HG03558 (cell line): ENCODE measurements around the gene LRRC46.

Source experiments
- ATAC-seq: cut with Tn5 transposase; IDR thresholded peaks from one replicate; pipeline ENCODE4 v1.9.1; 2021; ENCODE audit warnings: moderate number of reproducible peaks; ENCODE audit not compliant: unreplicated experiment; ENCODE audit errors: extremely low read depth

The LRRC46 gene

GRCh38 chr17:47873200-47874090, 42.0 kb downstream of the LRRC46 start:
- ATAC-seq, result no peak

GRCh38 chr17:47875011-47875985, 43.8 kb downstream of the LRRC46 start:
- ATAC-seq, result no peak

GRCh38 chr17:47877368-47878034, 46.0 kb downstream of the LRRC46 start:
- ATAC-seq, result no peak

- no peak for ATAC-seq
Observed at GRCh38 chr17:47878203-47879027, 46.9 kb downstream of the LRRC46 start.

GRCh38 chr17:47879028-47879585, 47.6 kb downstream of the LRRC46 start:
- ATAC-seq, result no peak

- no peak for ATAC-seq
Observed at GRCh38 chr17:47879776-47880454, 48.4 kb downstream of the LRRC46 start.

GRCh38 chr17:47882247-47882646, 50.8 kb downstream of the LRRC46 start:
- ATAC-seq, result no peak

- no peak for ATAC-seq
Observed at GRCh38 chr17:47882695-47883588, 51.5 kb downstream of the LRRC46 start.

GRCh38 chr17:47883589-47884426, 52.3 kb downstream of the LRRC46 start:
- ATAC-seq, result no peak

GRCh38 chr17:47884427-47884740, 52.9 kb downstream of the LRRC46 start:
- no peak for ATAC-seq

- ATAC-seq, result no peak
Observed at GRCh38 chr17:47884905-47885730, 53.6 kb downstream of the LRRC46 start.
